Measurements from ENCODE around the gene CWC15.
A peak's percentile ranks its signal among the peaks of the same experiment; 100 is the strongest.
"Not testable (repeated sequence)": the region's sequence is repeated elsewhere in the genome, so short reads cannot be mapped to it uniquely, and the experiment has no call there.

Gene CWC15

DNA sequence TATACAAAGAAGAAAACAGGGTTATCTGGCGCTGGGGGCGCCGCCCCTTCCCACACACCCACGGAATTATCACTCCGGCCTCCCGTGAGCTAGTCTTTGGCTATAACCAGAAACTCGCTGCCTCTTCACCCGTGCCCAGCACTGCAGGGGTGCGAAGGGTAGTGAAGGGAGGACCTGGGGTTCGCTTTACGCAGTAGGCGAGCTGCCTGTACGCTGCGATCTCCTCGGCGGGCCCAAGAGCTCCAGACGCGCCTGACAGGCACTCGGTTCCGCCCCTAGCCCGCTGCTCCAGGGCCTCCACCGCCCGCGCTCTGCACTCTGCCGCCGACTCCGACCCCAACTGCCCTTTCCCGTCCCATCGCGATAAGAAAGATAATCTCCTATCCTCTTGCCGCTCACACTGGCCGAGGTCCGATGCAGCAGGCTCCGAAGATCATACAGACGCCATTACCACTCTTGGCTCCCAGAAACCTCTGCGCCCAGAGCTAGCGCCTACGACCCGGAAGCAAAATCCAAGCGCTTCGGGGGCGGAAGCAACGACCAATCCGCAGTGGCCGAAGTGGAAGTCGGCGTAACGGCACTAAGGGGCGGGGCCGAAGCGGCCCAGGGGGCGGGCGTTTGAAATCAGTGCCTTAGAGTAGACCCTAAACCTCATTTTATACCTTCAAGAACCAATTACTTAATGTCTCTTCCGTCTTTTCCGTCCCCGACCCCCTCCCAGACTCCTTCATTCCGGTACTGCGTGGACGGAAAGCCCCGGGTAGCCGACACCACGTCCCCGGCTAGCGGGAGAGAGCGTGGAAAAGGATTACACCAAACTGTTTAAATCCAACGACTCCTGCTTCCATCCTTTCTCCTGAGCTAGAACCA is at the start of gene CWC15, which contains the start of gene KDM4D:
CWC15 (minus strand) TSS at position 458 of the 870 bp plus-strand sequence. CDS start 1,371 bp downstream, outside the sequence.
KDM4D (plus strand) TSS at position 611 of the 870 bp plus-strand sequence. CDS start 23,664 bp downstream, outside the sequence.
- peak; percentile 82 to 93 for DNase-seq (ENCODE audit: low read depth in 1 of 2, low spot score in 1 of 2)

- not testable (repeated sequence) for DNase-seq (ENCODE audit: low read depth in 1 of 2, low spot score in 1 of 2)
Measured at GRCh38 chr11:95021468-95021867, 48.1 kb upstream of the CWC15 start.

- DNase-seq (ENCODE audit: low read depth in 1 of 2, low spot score in 1 of 2), result no peak
Measured at GRCh38 chr11:95016139-95016538, 42.8 kb upstream of the CWC15 start.

DNA sequence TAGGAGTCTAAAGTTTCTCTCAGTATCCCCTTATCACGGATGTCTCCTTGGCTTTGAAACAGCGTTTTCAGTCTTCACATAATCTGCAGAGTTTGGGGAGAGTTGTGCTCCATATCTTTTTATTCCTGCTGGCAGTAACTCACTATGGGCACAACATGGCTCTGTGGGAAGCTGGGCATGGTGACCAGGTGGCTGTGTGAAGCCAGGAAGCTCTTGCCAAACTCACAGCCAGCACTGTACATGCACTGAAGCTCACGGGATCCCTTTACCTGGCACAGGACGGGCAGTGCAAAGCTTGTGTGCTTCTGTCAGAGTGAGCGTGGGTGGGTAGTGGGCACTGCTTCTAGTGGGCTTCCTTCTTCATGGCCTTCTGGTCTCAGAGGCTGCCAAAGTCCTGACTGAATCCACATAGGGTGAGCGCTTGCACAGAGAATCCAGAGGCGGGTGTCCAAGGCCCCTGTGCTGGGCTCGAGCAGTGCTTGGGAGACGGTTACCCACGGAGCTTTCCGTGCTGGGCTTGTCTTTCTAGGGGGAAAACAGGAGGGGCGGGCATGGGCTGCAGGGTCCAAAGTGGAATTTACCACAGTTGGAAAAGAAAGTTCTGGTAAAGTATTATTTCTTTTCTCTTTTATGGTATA is 40.9 kb upstream of the CWC15 start:
- no peak for DNase-seq (ENCODE audit: low read depth in 1 of 2, low spot score in 1 of 2)

DNA sequence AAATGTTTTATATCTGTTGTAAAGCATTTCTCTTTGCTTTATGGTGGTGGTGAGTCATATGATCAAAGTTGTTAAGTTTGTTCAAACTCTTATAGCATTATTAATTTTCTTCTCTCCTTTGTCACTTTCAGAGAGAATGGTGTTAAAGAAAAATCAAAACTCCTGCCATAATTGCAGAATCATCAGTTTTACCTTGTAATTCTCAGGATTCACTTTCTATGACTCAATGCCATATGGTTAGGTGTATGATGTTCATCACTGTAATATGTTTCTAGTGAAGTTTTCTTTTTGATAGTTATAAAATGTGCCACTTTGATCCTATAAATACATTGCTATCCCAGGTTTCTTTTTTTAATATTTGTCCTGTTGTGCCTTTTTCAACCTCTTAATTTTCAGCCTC is 38.0 kb upstream of the CWC15 start:
- no peak for DNase-seq (ENCODE audit: low read depth in 1 of 2, low spot score in 1 of 2)

GRCh38 chr11:95005642-95006041 is 32.3 kb upstream of the CWC15 start:
- no peak for DNase-seq (ENCODE audit: low read depth in 1 of 2, low spot score in 1 of 2)

GRCh38 chr11:95003716-95004115 is 30.4 kb upstream of the CWC15 start:
- DNase-seq (ENCODE audit: low read depth in 1 of 2, low spot score in 1 of 2), result no peak

DNA sequence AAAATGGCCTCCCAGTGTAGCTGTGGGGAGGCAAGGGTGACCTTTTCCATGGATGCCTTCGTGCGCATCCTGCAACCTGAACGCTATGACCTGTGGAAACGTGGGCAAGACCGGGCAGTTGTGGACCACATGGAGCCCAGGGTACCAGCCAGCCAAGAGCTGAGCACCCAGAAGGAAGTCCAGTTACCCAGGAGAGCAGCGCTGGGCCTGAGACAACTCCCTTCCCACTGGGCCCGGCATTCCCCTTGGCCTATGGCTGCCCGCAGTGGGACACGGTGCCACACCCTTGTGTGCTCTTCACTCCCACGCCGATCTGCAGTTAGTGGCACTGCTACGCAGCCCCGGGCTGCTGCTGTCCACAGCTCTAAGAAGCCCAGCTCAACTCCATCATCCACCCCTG is 24.9 kb upstream of the CWC15 start:
- no peak for DNase-seq (ENCODE audit: low read depth in 1 of 2, low spot score in 1 of 2)

GRCh38 chr11:94997437-94997836 is 24.1 kb upstream of the CWC15 start:
- no peak for DNase-seq (ENCODE audit: low read depth in 1 of 2, low spot score in 1 of 2)

- DNase-seq (ENCODE audit: low read depth in 1 of 2, low spot score in 1 of 2), result no peak
Measured at GRCh38 chr11:94993400-94993943, 20.1 kb upstream of the CWC15 start.

DNA sequence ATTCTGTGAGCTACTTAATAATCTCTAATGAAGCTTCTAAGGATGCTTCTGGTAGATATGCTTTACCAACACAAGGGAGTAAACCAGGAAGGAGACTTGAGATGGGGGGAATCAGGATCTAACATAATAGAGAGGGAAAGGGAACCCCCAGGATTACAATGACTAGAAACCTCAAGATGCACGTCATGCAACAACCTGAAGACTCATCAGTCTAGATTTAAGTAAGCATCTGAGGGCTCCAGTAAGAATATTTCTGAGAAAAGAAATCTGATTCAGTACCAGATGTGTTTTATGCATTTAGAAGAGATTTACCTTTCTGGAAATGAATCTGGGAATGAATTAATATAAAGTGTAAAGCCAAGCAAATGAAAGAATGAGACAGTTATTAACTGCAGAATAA is 15.4 kb upstream of the CWC15 start:
- no peak for DNase-seq (ENCODE audit: low read depth in 1 of 2, low spot score in 1 of 2)

DNA sequence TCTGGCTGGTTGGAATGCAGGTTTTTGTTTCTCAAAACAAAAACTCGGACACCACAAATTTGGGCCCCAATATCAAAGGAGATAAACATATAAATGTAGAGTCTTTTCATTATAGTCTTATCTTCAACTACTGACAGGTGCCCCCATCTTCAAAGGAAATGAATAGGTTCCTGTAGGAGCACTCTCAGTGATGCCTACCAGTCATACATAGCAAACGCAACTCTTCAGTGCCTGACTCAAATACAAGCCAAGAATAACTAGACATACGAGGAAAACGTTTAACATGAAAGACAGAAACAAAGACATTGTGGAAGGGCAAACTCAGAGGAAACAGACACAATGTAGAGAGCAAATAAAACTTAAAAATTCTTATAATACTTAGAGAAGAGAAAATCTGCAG is 14.0 kb upstream of the CWC15 start:
- no peak for DNase-seq (ENCODE audit: low read depth in 1 of 2, low spot score in 1 of 2)

- DNase-seq (ENCODE audit: low read depth in 1 of 2, low spot score in 1 of 2), result no peak
Measured at GRCh38 chr11:94975599-94975998, 2.2 kb upstream of the CWC15 start.

- no peak for DNase-seq (ENCODE audit: low read depth in 1 of 2, low spot score in 1 of 2)
Measured at GRCh38 chr11:94974178-94974577, 822 bp upstream of the CWC15 start.

DNA sequence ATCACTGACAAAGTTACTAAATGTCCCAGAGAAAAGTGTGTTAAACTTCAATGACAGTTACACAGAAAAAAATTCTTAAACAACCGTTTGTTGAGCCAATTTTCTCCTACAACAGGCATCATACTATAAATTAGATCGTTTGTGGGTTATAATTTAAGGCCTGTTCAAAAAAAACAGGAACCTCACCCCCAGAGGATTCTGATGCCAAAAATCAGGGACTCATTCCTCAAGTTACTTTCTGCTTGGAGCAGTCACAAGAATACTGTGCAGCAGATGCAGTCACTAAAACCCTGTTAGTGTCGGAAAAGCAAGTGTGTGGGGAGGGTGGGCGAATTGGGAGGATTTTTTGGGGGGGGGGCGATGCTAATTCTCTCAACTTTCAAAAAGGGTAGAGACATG is 657 bp downstream of the CWC15 start:
- no peak for DNase-seq (ENCODE audit: low read depth in 1 of 2, low spot score in 1 of 2)

GRCh38 chr11:94968334-94968958 is 4.9 kb downstream of the CWC15 start:
- DNase-seq (ENCODE audit: low read depth in 1 of 2, low spot score in 1 of 2), result no peak

- no peak for DNase-seq (ENCODE audit: low read depth in 1 of 2, low spot score in 1 of 2)
Measured at GRCh38 chr11:94964934-94965333, 8.4 kb downstream of the CWC15 start.

- DNase-seq (ENCODE audit: low read depth in 1 of 2, low spot score in 1 of 2), result no peak
Measured at GRCh38 chr11:94961255-94961654, 12.1 kb downstream of the CWC15 start.

- DNase-seq (ENCODE audit: low read depth in 1 of 2, low spot score in 1 of 2), result no peak
Measured at GRCh38 chr11:94960488-94960887, 12.9 kb downstream of the CWC15 start.

GRCh38 chr11:94959179-94959578 is 14.2 kb downstream of the CWC15 start:
- no peak for DNase-seq (ENCODE audit: low read depth in 1 of 2, low spot score in 1 of 2)

GRCh38 chr11:94958121-94958696 is 15.1 kb downstream of the CWC15 start:
- no peak for DNase-seq (ENCODE audit: low read depth in 1 of 2, low spot score in 1 of 2)

Measured in activated CD4-positive, alpha-beta T cell treated with anti-CD3 and anti-CD28 coated beads, Interleukin-2, amount 50 U/mL, for 24 hours (primary cell).